ENCODE data around the gene PIAS3.

The PIAS3 gene

GRCh38 chr1:145858901-145859490, at the start of gene PIAS3:
Gene PIAS3 (minus strand): TSS chr1:145859081. CDS start chr1:145858990, 91 bp downstream.
- Mint-ChIP-seq H3K27me3 (peaks cover 5% of the 10 kb centered on the region), H3K9me3 (no peaks in the 10 kb centered on the region), H3K36me3 (ENCODE audit: low read depth) (peaks cover 16% of the 10 kb centered on the region), H3K4me3 (peak within 1 kb of the TSS; percentile 97), H3K4me1 (ENCODE audit: low read depth) (peaks cover 9% of the 10 kb centered on the region), H3K27ac (peak within 1 kb of the TSS; percentile 85)

DNA sequence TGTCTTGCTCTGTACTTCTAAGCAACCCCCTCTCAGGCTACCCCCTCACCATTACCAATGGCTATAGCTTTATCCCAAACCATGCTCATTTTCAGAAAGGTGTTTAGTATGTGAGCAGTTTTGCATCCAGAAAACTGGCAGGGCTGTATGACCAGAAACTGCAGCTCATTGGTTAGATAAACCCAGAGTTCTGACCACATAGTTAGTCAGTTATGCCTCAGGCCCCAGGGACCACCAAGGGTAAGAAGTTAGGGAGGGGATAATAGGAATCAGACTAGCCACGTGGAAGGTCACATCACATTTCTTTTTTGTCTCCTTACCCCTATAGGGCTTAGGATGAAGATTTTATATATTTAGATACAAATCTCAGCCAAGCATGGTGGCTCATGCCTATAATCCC, 49.8 kb upstream of the PIAS3 start:
- Mint-ChIP-seq H3K27me3 (no peaks in the 10 kb centered on the region), H3K4me1 (ENCODE audit: low read depth) (peaks cover 9% of the 10 kb centered on the region), H3K36me3 (ENCODE audit: low read depth) (peaks cover 25% of the 10 kb centered on the region), H3K9me3 (no peaks in the 10 kb centered on the region), H3K27ac (no peak overlapping the region), H3K4me3 (no peak overlapping the region)

- no peak overlapping the region for H3K27ac Mint-ChIP-seq
- H3K4me3 Mint-ChIP-seq = no peak overlapping the region
- H3K9me3 Mint-ChIP-seq = no peaks in the 10 kb centered on the region
- no peaks in the 10 kb centered on the region for H3K27me3 Mint-ChIP-seq
- peaks cover 21% of the 10 kb centered on the region for H3K36me3 Mint-ChIP-seq (ENCODE audit: low read depth)
- H3K4me1 Mint-ChIP-seq (ENCODE audit: low read depth) = peaks cover 5% of the 10 kb centered on the region
Measured at GRCh38 chr1:145906954-145907753, 48.3 kb upstream of the PIAS3 start.

DNA sequence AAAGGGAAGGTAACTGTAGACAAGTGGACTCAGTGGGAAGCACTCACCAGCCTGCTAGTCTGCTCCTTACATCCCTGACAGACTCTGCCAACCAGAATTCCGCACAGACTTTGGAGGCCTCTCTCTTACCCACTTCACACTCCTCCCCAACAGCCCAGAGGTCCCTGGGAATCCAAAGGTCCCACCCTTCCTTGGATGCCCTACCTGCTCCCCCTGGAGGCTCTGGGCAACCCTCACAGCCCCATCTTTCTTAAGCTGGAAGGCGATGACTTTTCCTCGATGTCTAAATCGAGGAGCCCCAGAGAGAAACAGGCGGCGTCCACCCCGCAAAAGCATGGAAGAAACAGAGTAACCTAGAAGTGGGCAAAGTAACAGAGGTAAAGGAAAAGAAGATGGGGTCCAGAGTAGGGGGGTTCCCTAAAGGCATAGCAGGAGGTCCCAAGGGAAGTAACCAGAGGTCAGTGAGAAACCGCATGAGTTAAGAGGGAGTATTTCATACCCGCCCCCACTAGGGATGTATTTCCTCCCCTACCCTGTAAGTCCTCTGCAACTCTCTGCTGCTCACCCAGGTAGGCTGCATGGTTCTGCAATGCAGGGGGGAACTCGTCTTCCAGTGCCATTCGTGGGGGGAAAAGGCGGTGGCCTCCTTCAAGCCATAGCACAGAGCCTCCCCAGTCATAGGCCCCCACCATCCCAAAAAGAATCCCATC, 42.6 kb upstream of the PIAS3 start:
- Mint-ChIP-seq H3K27me3 (no peaks in the 10 kb centered on the region), H3K9me3 (no peaks in the 10 kb centered on the region), H3K27ac (no peak overlapping the region), H3K4me3 (no peak overlapping the region), H3K36me3 (ENCODE audit: low read depth) (peaks cover 5% of the 10 kb centered on the region), H3K4me1 (ENCODE audit: low read depth) (no peaks in the 10 kb centered on the region)

GRCh38 chr1:145898756-145899155, 39.9 kb upstream of the PIAS3 start:
- Mint-ChIP-seq H3K27ac (no peak overlapping the region), H3K27me3 (no peaks in the 10 kb centered on the region), H3K4me3 (no peak overlapping the region), H3K36me3 (ENCODE audit: low read depth) (peaks cover 5% of the 10 kb centered on the region), H3K4me1 (ENCODE audit: low read depth) (no peaks in the 10 kb centered on the region), H3K9me3 (no peaks in the 10 kb centered on the region)

GRCh38 chr1:145897969-145898368, 39.1 kb upstream of the PIAS3 start:
- Mint-ChIP-seq H3K27ac (no peak overlapping the region), H3K9me3 (no peaks in the 10 kb centered on the region), H3K4me1 (ENCODE audit: low read depth) (no peaks in the 10 kb centered on the region), H3K4me3 (no peak overlapping the region), H3K36me3 (ENCODE audit: low read depth) (peaks cover 5% of the 10 kb centered on the region), H3K27me3 (no peaks in the 10 kb centered on the region)

DNA sequence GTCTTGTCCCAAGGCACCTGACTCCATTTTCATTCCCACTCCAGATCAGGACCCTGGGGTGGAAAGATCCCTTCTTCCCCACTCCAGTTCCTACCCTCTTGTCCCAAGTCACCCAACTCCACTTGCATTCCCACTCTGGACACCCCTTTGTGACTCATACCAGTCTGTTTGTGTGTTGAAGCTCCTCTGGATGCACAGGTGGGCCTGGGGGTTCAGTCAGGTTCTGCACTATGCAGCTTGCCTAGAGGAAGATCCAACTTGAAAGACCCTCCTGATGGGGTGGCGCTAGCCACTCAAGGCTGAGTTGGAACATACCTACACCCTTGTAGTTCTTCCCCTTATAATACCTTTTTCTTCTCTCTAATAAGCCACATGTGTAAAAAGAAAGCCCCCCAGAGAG, 36.6 kb upstream of the PIAS3 start:
- Mint-ChIP-seq H3K9me3 (no peaks in the 10 kb centered on the region), H3K27me3 (no peaks in the 10 kb centered on the region), H3K36me3 (ENCODE audit: low read depth) (peaks cover 5% of the 10 kb centered on the region), H3K4me3 (no peak overlapping the region), H3K27ac (no peak overlapping the region), H3K4me1 (ENCODE audit: low read depth) (no peaks in the 10 kb centered on the region)

- H3K27me3 Mint-ChIP-seq = no peaks in the 10 kb centered on the region
- no peak overlapping the region for H3K4me3 Mint-ChIP-seq
- peaks cover 5% of the 10 kb centered on the region for H3K36me3 Mint-ChIP-seq (ENCODE audit: low read depth)
- H3K9me3 Mint-ChIP-seq = no peaks in the 10 kb centered on the region
- no peaks in the 10 kb centered on the region for H3K4me1 Mint-ChIP-seq (ENCODE audit: low read depth)
- H3K27ac Mint-ChIP-seq = no peak overlapping the region
Measured at GRCh38 chr1:145893306-145894055, 34.6 kb upstream of the PIAS3 start.

GRCh38 chr1:145892486-145893087, 33.7 kb upstream of the PIAS3 start:
- no peaks in the 10 kb centered on the region for H3K9me3 Mint-ChIP-seq
- no peak overlapping the region for H3K27ac Mint-ChIP-seq
- no peaks in the 10 kb centered on the region for H3K27me3 Mint-ChIP-seq

DNA sequence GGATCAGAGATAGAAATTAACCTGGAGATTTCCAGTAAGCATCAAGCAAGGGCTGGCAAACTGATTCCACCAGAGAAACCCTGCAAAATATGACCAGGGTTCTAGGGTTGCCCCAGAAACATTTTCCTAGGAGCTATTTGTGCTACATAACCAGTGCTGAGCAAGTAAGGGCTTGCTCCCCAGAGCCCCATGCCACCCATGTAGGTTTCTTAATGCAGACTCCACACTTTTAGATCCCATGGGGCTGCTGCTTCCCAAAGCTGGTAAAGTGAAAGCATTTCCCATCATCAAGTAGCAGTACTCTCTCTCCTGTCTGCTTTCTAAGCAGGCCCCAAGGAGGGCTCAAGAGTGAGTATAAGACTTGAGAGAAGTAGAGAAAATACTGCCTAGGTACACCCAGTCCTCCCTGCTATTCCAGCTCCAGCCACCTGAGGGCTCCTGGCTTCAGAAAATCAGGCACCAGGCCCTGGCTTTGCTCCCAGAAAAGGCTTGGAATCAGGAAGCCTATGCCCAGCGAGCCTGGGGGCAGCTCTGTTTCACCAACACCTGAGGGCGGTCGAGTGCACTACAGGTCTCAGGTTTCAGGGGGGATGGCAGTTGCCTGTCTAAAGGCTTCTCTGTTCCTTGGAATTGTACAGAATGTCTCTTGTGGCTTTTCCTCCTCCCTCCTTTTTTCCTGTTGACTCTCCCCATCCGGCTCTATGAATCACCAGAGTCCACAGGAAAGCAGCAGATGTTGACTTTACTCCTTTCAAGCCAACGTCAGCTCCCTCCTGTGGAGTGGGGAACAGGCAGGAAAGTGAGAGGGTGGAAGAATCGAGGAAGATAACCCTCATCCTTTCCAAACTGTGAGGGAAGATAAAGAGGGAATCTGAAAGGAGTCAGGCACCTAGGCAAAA, 33.0 kb upstream of the PIAS3 start:
- no peaks in the 10 kb centered on the region for H3K9me3 Mint-ChIP-seq
- H3K27ac Mint-ChIP-seq = no peak overlapping the region

More at GRCh38 chr1:145892486-145893087, 33.7 kb upstream of the PIAS3 start:
- Mint-ChIP-seq H3K4me3 (no peak overlapping the region), H3K4me1 (ENCODE audit: low read depth) (no peaks in the 10 kb centered on the region), H3K36me3 (ENCODE audit: low read depth) (peaks cover 2% of the 10 kb centered on the region)

GRCh38 chr1:145891143-145891542, 32.3 kb upstream of the PIAS3 start:
- H3K4me3 Mint-ChIP-seq = no peak overlapping the region
- H3K27me3 Mint-ChIP-seq = no peaks in the 10 kb centered on the region
- peaks cover 8% of the 10 kb centered on the region for H3K4me1 Mint-ChIP-seq (ENCODE audit: low read depth)
- no peaks in the 10 kb centered on the region for H3K9me3 Mint-ChIP-seq
- no peak overlapping the region for H3K27ac Mint-ChIP-seq
- H3K36me3 Mint-ChIP-seq (ENCODE audit: low read depth) = no peaks in the 10 kb centered on the region

More for the DNA sequence above, 33.0 kb upstream of the PIAS3 start:
- Mint-ChIP-seq H3K36me3 (ENCODE audit: low read depth) (no peaks in the 10 kb centered on the region), H3K4me1 (ENCODE audit: low read depth) (peaks cover 1% of the 10 kb centered on the region), H3K27me3 (no peaks in the 10 kb centered on the region), H3K4me3 (no peak overlapping the region)

GRCh38 chr1:145889722-145890121, 30.8 kb upstream of the PIAS3 start:
- Mint-ChIP-seq H3K27me3 (peaks cover 7% of the 10 kb centered on the region), H3K9me3 (no peaks in the 10 kb centered on the region), H3K4me3 (no peak overlapping the region), H3K36me3 (ENCODE audit: low read depth) (no peaks in the 10 kb centered on the region), H3K27ac (no peak overlapping the region), H3K4me1 (ENCODE audit: low read depth) (peaks cover 18% of the 10 kb centered on the region)

GRCh38 chr1:145887631-145888030, 28.8 kb upstream of the PIAS3 start:
- H3K4me1 Mint-ChIP-seq (ENCODE audit: low read depth) = peaks cover 19% of the 10 kb centered on the region
- H3K36me3 Mint-ChIP-seq (ENCODE audit: low read depth) = no peaks in the 10 kb centered on the region
- no peaks in the 10 kb centered on the region for H3K9me3 Mint-ChIP-seq
- peaks cover 25% of the 10 kb centered on the region for H3K27me3 Mint-ChIP-seq
- no peak overlapping the region for H3K4me3 Mint-ChIP-seq
- H3K27ac Mint-ChIP-seq = no peak overlapping the region

GRCh38 chr1:145886816-145887215, 27.9 kb upstream of the PIAS3 start:
- peaks cover 19% of the 10 kb centered on the region for H3K4me1 Mint-ChIP-seq (ENCODE audit: low read depth)
- no peak overlapping the region for H3K27ac Mint-ChIP-seq
- H3K36me3 Mint-ChIP-seq (ENCODE audit: low read depth) = no peaks in the 10 kb centered on the region
- peaks cover 28% of the 10 kb centered on the region for H3K27me3 Mint-ChIP-seq
- H3K9me3 Mint-ChIP-seq = no peaks in the 10 kb centered on the region
- no peak overlapping the region for H3K4me3 Mint-ChIP-seq
